HG02970 (cell line): ENCODE measurements around the gene FOXN3.
A peak's percentile ranks its signal among the peaks of the same experiment; 100 is the strongest.

Experiments used
- ATAC-seq: cut with Tn5 transposase; IDR thresholded peaks from one replicate; pipeline ENCODE4 v1.9.1; 2021; ENCODE audit warnings: mild to moderate bottlenecking, moderate library complexity, moderate number of reproducible peaks; ENCODE audit not compliant: unreplicated experiment, low FRiP score

FOXN3 gene

GRCh38 chr14:89289477-89289876 is 127.6 kb downstream of the FOXN3 start:
- no peak for ATAC-seq

GRCh38 chr14:89288114-89288513 is 128.9 kb downstream of the FOXN3 start:
- no peak for ATAC-seq

DNA sequence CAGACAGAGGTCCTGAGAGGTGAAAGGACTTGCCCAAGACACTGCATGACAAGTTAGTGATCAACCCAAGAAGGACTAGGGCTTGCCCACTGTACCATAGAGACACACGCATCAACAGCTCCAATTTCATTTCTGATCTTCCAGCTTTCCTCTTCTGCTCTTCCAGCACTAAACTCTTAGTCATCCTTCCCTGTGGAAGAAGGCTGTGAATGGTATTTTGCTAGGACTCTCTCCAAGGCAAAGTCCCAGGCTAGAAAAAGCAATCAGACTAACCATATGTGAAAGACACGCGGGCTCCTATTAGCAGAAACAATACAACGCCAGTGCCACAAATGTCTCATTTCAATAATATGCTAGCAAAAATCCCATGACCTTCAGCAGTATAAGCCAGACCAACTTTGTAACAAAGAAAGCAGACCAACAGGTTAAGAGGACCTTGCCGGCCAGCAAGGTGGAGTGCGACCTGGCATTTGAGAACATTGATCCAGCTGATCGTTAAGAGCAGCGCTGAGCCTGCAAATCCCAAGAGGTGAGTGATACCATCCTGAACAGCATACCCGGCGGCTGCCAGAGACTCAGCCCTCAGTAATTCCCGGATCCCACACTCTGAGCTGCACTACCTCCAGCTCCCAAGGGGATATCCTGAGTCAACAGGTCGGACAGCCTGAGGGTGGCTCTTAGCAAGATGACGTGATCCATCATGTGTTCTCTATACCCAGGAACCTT is 132.5 kb downstream of the FOXN3 start:
- no peak for ATAC-seq

- ATAC-seq = no peak
These were observed 133.5 kb downstream of the FOXN3 start for GRCh38 chr14:89283327-89284060.

DNA sequence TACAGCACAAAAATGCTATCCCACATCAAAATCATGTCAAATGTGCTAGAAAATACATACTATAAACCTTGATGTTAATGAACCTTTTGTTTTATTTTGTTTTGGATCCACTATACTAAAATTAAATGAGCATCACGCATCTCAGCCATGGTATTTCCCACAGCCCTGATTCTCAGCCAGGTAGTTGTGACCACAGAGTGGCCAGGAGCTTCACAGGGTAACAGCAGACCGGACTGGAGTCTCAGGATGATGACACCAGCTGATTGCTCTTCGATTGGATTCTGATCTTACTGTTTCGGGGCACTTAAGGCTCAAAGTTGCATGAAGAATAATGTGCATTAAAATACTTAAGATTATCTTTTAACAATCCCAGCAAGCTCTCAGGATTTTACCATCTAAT is 134.8 kb downstream of the FOXN3 start:
- no peak for ATAC-seq

DNA sequence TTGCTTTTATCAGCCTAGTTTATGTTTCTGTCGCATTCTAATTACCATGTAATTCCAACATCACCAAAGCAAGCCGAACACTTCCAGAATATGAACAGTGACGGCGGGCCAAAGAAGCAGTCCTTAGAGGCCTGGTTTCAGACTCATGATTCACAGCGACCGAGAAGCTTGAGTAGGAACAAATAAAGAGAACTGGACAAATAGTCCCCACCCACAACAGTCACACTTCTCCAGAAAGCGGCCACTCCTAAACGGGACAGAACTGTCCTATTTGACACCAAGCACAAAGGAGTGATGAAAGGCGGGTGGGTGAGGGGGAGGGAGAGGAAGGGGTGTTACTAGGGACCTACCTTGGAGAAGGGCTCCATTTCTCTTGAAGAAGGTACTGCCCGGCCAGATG is 136.4 kb downstream of the FOXN3 start:
- ATAC-seq = no peak

DNA sequence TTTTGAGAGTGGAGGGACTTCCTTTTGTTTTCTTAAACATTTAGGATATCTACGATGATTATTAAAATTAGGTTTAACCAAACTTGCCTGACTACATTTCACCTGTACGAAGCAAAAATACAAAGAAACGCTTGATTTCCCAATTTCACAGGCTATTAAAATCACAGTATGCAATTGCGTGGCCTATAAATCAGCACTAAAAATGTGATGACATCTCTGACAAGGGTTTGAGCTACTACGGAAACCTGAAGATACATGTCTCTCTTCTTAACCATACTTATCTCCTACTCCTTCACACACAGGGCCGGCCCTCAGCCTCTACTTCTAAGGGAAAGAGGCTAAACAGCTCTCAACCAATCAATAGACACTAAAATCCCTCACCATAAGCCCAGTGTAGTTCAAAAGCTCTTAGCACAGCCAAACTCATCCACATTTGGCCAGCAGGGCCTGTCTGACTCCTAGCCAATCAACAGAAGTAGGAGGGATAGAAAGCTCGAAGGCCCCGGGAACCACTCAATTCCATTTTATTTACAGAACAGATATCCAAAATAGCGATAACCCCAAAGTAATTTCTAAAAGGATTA is 137.3 kb downstream of the FOXN3 start:
- ATAC-seq = no peak

DNA sequence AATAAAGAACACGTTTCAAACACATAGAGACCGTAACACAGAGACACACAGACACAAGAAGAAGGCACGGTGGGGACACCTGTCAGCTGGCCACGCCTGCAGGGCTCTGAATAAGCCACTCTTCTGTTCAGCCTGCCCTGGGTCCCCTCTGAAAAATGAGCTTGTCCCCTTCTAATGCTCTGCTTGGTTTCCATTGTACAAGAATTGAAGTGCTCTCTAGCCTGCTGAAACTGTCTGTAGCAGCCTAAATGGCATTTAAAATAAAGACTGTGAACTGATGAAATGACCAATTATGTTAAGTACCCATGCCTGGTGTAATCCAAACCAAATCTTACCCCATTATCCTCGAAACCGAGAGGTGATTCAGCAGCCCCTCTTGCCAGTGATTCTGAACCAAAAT is 139.8 kb downstream of the FOXN3 start:
- ATAC-seq = no peak

DNA sequence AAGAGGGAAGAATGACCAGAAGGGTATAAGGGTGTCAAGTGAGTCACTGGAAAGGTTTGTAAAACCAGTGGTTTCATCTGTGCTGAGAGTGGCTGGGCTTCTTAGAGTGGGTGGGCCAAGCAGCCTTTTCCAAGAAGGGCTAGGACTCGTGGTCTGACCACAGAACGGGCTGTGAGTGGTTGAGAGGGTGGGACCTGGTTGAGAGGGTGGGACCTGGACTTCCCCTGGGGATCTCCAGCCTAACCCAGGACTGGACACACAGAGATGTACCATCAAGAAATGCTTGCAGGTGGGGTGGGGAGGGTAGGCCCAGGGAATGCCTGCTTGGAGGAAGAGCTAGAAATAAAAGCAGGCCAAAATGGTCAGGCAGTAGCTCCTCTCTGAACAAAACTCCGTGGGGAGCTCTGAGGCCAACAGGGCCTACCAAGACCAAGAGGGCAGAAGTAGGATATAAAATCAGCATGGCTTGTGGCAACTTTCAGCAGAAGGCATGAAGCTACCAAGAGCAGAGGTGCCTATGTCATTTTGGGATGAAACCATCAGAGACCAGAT is 140.5 kb downstream of the FOXN3 start:
- peak; percentile 89 for ATAC-seq

DNA sequence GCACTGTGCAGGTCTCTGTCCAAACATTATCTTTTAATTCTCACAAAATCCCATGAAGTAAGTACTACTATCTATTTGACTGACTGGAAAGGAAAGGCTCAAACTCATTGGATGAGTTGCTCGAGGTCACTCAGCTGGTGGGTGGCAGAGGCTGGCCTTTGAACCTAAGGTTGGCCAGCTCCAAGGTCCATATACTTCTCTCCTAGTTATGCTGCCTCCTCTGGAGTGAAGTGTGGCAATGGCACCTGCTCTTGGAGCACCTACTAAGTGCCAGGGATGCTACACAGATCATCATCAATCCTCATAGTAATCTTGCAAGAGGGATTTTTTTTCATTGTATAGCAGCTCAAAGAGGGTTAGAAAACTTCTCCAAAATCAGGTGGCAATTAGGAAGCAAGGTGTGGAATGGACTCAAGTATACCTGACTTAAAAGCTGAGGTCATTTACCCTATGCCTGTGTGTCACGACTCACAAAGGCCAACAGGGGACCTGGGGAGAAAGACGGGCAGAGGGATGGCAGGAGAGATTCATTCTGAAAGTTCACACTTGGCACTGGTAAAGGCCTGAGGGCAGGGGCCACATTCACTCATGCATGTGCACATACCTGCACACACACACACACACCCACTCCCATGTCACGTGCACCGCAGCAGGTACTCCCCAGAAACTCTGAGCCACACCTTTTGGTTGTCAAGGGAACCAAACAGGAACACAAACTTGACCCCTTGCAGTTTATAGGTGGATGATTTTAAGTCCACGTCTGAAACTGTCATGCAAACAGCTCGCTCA is 146.4 kb downstream of the FOXN3 start:
- peak; percentile 60 for ATAC-seq

DNA sequence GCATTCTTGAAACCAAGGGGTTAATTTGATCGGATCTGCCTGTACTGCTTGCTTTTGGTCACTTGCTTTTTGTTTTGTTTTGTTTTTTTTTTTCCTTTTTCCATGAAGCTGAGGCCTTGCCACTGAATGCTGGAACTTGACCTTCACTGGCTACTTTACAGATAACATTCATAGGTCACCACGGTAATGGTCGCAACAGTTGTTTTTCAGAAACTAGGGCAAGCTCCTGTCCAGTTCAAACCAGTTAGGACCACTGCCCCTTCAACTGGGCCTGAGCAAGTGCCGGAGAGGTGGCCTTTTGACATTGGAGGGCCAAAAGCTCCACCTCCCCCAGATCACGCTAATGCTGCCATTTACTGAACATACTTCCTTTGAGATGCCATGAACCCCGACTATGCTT is 147.6 kb downstream of the FOXN3 start:
- no peak for ATAC-seq

GRCh38 chr14:89268514-89268913 is 148.5 kb downstream of the FOXN3 start:
- no peak for ATAC-seq

DNA sequence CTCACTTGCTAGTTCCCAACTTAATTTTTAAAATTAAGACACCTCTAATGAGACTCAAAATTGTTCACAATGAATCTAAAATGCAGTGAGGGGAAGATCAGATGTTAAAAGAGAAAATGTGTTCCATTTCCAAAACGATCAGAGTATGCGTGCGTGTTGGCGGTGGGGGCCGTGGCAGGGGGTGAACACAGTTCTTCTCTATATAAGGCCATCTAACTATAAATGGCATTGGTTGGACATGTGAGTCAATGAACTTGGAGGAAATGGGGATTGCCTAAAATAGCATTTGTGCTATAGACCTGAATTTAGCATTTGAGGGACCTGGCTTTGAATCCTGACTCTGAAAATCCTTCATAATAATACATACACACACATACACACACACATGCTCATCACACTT is 149.4 kb downstream of the FOXN3 start:
- ATAC-seq = no peak

GRCh38 chr14:89267163-89267562 is 149.9 kb downstream of the FOXN3 start:
- ATAC-seq = no peak

DNA sequence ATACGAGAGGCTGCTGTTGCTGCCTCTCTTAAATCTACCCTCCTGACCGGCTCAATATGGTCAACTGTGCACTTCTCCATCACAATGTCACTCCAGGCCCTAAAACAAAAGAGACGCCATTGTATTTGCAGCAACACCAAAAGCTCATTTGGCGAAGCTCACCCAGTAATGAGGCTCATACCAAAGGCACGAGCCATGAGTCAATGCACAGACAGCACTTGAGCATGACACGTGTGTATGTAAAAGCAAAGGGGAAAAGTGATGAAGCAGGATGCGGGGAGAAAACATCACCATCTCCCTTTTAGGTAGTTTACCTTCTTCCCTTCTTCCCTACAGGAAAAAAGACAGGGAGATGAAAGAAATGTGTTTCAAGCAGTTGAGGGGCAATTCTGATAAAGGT is 150.3 kb downstream of the FOXN3 start:
- ATAC-seq = no peak

DNA sequence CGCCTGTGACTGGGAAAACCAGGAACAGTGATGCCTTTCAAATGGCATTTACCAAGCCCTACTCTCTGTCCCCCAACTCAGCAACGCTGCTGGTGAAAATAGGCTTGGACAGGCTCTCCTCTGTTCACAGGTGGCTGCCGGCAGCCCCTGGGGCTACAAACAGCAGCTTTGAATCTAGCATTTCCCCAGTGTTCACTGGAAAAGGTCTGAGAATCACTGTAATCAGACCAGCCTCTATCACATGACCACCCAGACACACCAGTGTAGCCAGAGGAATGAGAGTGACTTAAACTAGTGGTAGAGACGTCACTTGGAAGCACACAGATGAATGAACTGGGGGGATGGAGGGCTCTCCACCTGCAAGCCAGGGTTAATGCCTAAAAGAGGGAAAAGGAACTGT is 151.8 kb downstream of the FOXN3 start:
- no peak for ATAC-seq

GRCh38 chr14:89264196-89264800 is 152.7 kb downstream of the FOXN3 start:
- no peak for ATAC-seq

DNA sequence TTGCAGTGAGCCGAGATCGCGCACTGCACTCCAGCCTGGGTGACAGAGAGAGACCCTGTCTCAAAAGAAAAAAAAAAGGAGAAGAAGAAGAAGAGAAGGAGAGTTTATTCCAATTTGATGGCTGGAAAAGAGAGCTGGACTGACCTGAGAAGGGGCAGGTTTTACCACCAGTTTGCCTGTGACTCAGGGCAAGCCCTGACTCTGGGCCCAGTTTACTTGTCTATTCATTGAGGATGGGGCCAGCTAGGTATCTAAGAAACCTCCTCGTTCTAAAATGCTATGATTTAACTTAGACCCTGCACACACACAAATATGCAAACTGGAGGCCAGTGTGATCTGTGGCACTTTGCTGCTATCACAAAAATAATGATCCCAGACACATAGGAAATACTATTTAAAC is 155.0 kb downstream of the FOXN3 start:
- no peak for ATAC-seq

DNA sequence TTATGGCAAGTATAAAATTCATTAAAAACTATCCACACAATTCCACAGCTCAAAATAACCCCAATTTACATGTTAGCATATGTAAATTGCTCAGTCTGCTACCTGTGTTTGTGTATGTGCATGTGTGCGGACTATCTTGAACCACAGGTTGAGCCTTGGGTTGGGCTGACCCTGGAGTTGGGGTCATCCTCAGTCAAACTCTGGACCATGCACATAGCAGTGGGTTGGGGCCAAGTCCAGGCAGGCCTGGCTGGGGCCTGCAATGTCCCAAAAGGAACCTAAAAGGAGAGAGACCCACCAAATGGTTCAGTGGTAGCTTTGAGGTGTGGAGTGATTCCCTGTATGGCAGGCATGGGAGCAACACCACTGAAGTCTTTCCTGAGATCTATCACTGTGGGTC is 156.1 kb downstream of the FOXN3 start:
- no peak for ATAC-seq

DNA sequence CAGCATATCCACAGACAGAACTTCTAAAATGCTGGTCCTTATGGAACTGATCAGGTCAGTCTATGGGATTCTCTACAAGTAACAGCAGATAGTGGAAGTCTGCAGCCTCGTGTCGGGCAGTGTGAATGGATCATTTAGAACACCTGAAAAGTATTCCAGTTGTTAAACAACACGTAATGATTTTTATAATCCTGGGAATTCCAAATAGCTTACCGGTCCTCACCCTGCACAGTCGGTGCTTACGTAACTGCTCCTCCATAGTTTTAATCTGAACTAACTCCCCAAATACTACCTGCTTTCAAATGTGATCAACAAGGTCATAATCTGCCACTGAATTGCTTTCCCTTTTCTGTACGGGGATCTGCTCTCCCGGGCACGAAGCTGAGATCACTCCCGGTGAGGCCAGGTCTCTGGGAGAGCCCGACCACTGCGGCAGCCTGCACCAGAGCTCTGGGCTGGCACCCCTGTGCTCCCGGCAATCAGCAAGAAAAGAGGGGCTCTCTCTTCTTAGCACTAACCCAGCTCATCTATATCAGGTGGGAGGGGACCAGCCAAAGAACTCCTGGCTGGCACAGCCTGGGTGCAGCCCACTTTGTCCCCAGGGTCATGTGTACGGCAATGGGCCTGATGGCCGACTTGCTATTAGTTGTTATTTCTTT is 157.0 kb downstream of the FOXN3 start:
- no peak for ATAC-seq
